ENCODE data around the gene SKAP1.

SKAP1 gene

GRCh38 chr17:48225725-48226567 is 204.1 kb downstream of the SKAP1 start:
- Histone ChIP-seq H2AFZ (ENCODE audit: low read depth, low read length, severe bottlenecking) (no peak overlapping the region), H3K79me2 (ENCODE audit: insufficient read depth, low read length) (no peaks in the 10 kb centered on the region), H3K4me2 (ENCODE audit: low read depth, low read length, poor library complexity, severe bottlenecking) (no peak overlapping the region), H3K4me3 (ENCODE audit: insufficient read depth, low read length, poor library complexity, severe bottlenecking) (no peak overlapping the region), H3K9me3 (ENCODE audit: insufficient read depth, low read length) (no peaks in the 10 kb centered on the region), H3K27ac (ENCODE audit: low read depth, low read length) (no peak overlapping the region), H4K20me1 (ENCODE audit: low read depth, low read length) (no peaks in the 10 kb centered on the region), H3K9ac (ENCODE audit: low read length) (no peak overlapping the region), H3K27me3 (ENCODE audit: low read length) (no peaks in the 10 kb centered on the region), H3K36me3 (ENCODE audit: low read length) (no peaks in the 10 kb centered on the region), H3F3A (ENCODE audit: insufficient read depth) (no peaks in the 10 kb centered on the region), H3K9me2 (replicated peaks; ENCODE audit: insufficient read depth, low read length) (no peaks in the 10 kb centered on the region)
- TF ChIP-seq EZH2phosphoT487 (conservative IDR thresholded peaks at IDR 0.05; ENCODE audit: low read length): no peak

GRCh38 chr17:48223945-48224344 is 206.1 kb downstream of the SKAP1 start:
- H3K27me3 ChIP-seq (ENCODE audit: low read length): no peaks in the 10 kb centered on the region
- H3K9me3 ChIP-seq (ENCODE audit: insufficient read depth, low read length): no peaks in the 10 kb centered on the region
- H3K36me3 ChIP-seq (ENCODE audit: low read length): no peaks in the 10 kb centered on the region
- H3F3A ChIP-seq (ENCODE audit: insufficient read depth): no peaks in the 10 kb centered on the region
- no peaks in the 10 kb centered on the region for H3K9me2 ChIP-seq (replicated peaks; ENCODE audit: insufficient read depth, low read length)
- no peak overlapping the region for H3K9ac ChIP-seq (ENCODE audit: low read length)
- no peak overlapping the region for H3K4me3 ChIP-seq (ENCODE audit: insufficient read depth, low read length, poor library complexity, severe bottlenecking)
- H4K20me1 ChIP-seq (ENCODE audit: low read depth, low read length): no peaks in the 10 kb centered on the region
- no peak overlapping the region for H3K27ac ChIP-seq (ENCODE audit: low read depth, low read length)
- no peak overlapping the region for H3K4me2 ChIP-seq (ENCODE audit: low read depth, low read length, poor library complexity, severe bottlenecking)
- H2AFZ ChIP-seq (ENCODE audit: low read depth, low read length, severe bottlenecking): no peak overlapping the region
- TF ChIP-seq CTCF (IDR thresholded peaks at IDR 0.05; ENCODE audit: insufficient read depth, low read length, poor library complexity, severe bottlenecking): no peak
- TF ChIP-seq EZH2phosphoT487 (conservative IDR thresholded peaks at IDR 0.05; ENCODE audit: low read length): no peak
- H3K79me2 ChIP-seq (ENCODE audit: insufficient read depth, low read length): no peaks in the 10 kb centered on the region

GRCh38 chr17:48219617-48220016 is 210.4 kb downstream of the SKAP1 start:
- H3K9ac ChIP-seq (ENCODE audit: low read length): no peak overlapping the region
- H3K27ac ChIP-seq (ENCODE audit: low read depth, low read length): no peak overlapping the region
- TF ChIP-seq CTCF (IDR thresholded peaks at IDR 0.05; ENCODE audit: insufficient read depth, low read length, poor library complexity, severe bottlenecking): no peak
- no peak for TF ChIP-seq EZH2phosphoT487 (conservative IDR thresholded peaks at IDR 0.05; ENCODE audit: low read length)
- H3K4me3 ChIP-seq (ENCODE audit: insufficient read depth, low read length, poor library complexity, severe bottlenecking): no peak overlapping the region
- no peak overlapping the region for H3K4me2 ChIP-seq (ENCODE audit: low read depth, low read length, poor library complexity, severe bottlenecking)
- H2AFZ ChIP-seq (ENCODE audit: low read depth, low read length, severe bottlenecking): no peak overlapping the region
- no peaks in the 10 kb centered on the region for H3F3A ChIP-seq (ENCODE audit: insufficient read depth)
- no peaks in the 10 kb centered on the region for H3K9me3 ChIP-seq (ENCODE audit: insufficient read depth, low read length)
- H3K27me3 ChIP-seq (ENCODE audit: low read length): no peaks in the 10 kb centered on the region; the same call in 1 of the 2 replicates
- H3K9me2 ChIP-seq (replicated peaks; ENCODE audit: insufficient read depth, low read length): no peaks in the 10 kb centered on the region
- no peaks in the 10 kb centered on the region for H4K20me1 ChIP-seq (ENCODE audit: low read depth, low read length)
- H3K79me2 ChIP-seq (ENCODE audit: insufficient read depth, low read length): no peaks in the 10 kb centered on the region
- no peaks in the 10 kb centered on the region for H3K36me3 ChIP-seq (ENCODE audit: low read length)

GRCh38 chr17:48215583-48216139 is 214.4 kb downstream of the SKAP1 start:
- H3K27ac ChIP-seq (ENCODE audit: low read depth, low read length): no peak overlapping the region
- no peak overlapping the region for H3K9ac ChIP-seq (ENCODE audit: low read length)
- H3F3A ChIP-seq (ENCODE audit: insufficient read depth): no peaks in the 10 kb centered on the region
- no peak overlapping the region for H2AFZ ChIP-seq (ENCODE audit: low read depth, low read length, severe bottlenecking)
- no peaks in the 10 kb centered on the region; the same call in 1 of the 2 replicates for H3K27me3 ChIP-seq (ENCODE audit: low read length)
- TF ChIP-seq CTCF (IDR thresholded peaks at IDR 0.05; ENCODE audit: insufficient read depth, low read length, poor library complexity, severe bottlenecking) (no peak), EZH2phosphoT487 (conservative IDR thresholded peaks at IDR 0.05; ENCODE audit: low read length) (no peak)
- H4K20me1 ChIP-seq (ENCODE audit: low read depth, low read length): no peaks in the 10 kb centered on the region
- no peak overlapping the region for H3K4me3 ChIP-seq (ENCODE audit: insufficient read depth, low read length, poor library complexity, severe bottlenecking)
- H3K4me2 ChIP-seq (ENCODE audit: low read depth, low read length, poor library complexity, severe bottlenecking): no peak overlapping the region
- H3K9me3 ChIP-seq (ENCODE audit: insufficient read depth, low read length): no peaks in the 10 kb centered on the region
- no peaks in the 10 kb centered on the region for H3K79me2 ChIP-seq (ENCODE audit: insufficient read depth, low read length)
- no peaks in the 10 kb centered on the region for H3K36me3 ChIP-seq (ENCODE audit: low read length)
- H3K9me2 ChIP-seq (replicated peaks; ENCODE audit: insufficient read depth, low read length): no peaks in the 10 kb centered on the region

All from SU-DHL-6 (cell line).